ENCODE data around the gene SLC25A23. TPM values are rescaled to one million over a fixed set of nuclear protein-coding genes. Genes with fewer than 3 reads are reported as not detected.

SLC25A23 gene
- total RNA-seq, 2 experiments from 2014 or later, result 10.5 to 10.8 TPM

- H3K4me3 Mint-ChIP-seq, result no peak overlapping the region
- intact Hi-C loops (cut with DNase I, micrococcal nuclease), result loop anchor here in 1 of 2 experiments (10.0 kb wide), 1 partner anchor 108 kb away; the partner anchor contains the start of gene TUBB4A
- ChIA-PET CTCF (no interaction called here), POLR2A (no interaction called here)
- Histone ChIP-seq H3K36me3 (ENCODE audit: insufficient read depth, low read length) (peaks cover 5% of the 10 kb centered on the region), H3K9me3 (ENCODE audit: control insufficient read depth in 1 of 2, insufficient read depth in 1 of 2, low read length in 2 of 2) (no peaks in the 10 kb centered on the region), H3K4me3 (ENCODE audit: low read length) (no peak overlapping the region), H3K27ac (ENCODE audit: low read depth in 1 of 2, low read length in 2 of 2) (no peak overlapping the region), H3K27me3 (ENCODE audit: control insufficient read depth in 1 of 2, insufficient read depth in 2 of 2, low read length in 2 of 2) (no peaks in the 10 kb centered on the region), H3K4me1 (ENCODE audit: insufficient read depth, low read length) (peaks cover 24% of the 10 kb centered on the region)
- no peaks in the 10 kb centered on the region for H3K9me3 Mint-ChIP-seq
- ATAC-seq (ENCODE audit: poor library complexity) (no peak), DNase-seq (no peak)
- H3K4me1 Mint-ChIP-seq (ENCODE audit: low read depth), result peaks cover 24% of the 10 kb centered on the region
- no peak overlapping the region for H3K27ac Mint-ChIP-seq
- H3K27me3 Mint-ChIP-seq, result no peaks in the 10 kb centered on the region
- no peak for TF ChIP-seq CTCF (IDR thresholded peaks at IDR 0.05)
- H3K36me3 Mint-ChIP-seq (ENCODE audit: low read depth), result peaks cover 25% of the 10 kb centered on the region
These were observed 63.3 kb downstream of the SLC25A23 start for GRCh38 chr19:6396305-6396704.

GRCh38 chr19:6394831-6395230 is 64.8 kb downstream of the SLC25A23 start:
- H3K36me3 Mint-ChIP-seq (ENCODE audit: low read depth), result peaks cover 36% of the 10 kb centered on the region

GRCh38 chr19:6393983-6394412 is 65.6 kb downstream of the SLC25A23 start:
- Histone ChIP-seq H3K4me3 (ENCODE audit: low read length) (peak overlapping the region; percentile 78), H3K36me3 (ENCODE audit: insufficient read depth, low read length) (peaks cover 20% of the 10 kb centered on the region), H3K4me1 (ENCODE audit: insufficient read depth, low read length) (peaks cover 29% of the 10 kb centered on the region), H3K27me3 (ENCODE audit: control insufficient read depth in 1 of 2, insufficient read depth in 2 of 2, low read length in 2 of 2) (no peaks in the 10 kb centered on the region), H3K9me3 (ENCODE audit: control insufficient read depth in 1 of 2, insufficient read depth in 1 of 2, low read length in 2 of 2) (no peaks in the 10 kb centered on the region), H3K27ac (ENCODE audit: low read depth in 1 of 2, low read length in 2 of 2) (peak overlapping the region; percentile 89 to 98)
- TF ChIP-seq CTCF (IDR thresholded peaks at IDR 0.05), result no peak
- peak overlapping the region; percentile 97 for H3K4me3 Mint-ChIP-seq
- DNase-seq (peak in 8 of 14 experiments; percentile 61 to 89 (median 68)), ATAC-seq (ENCODE audit: poor library complexity) (no peak)
- peak overlapping the region; percentile 99 for H3K27ac Mint-ChIP-seq
- H3K27me3 Mint-ChIP-seq, result no peaks in the 10 kb centered on the region
- no peaks in the 10 kb centered on the region for H3K9me3 Mint-ChIP-seq
- ChIA-PET CTCF (no interaction called here), POLR2A (interaction anchor here (2.6 to 3.4 kb wide), 3 partner anchors 22 to 32 kb away, joined by 21 to 29 read pairs (median 27); partner anchors contain the start of genes ALKBH7, CLPP and KHSRP)
- peaks cover 42% of the 10 kb centered on the region for H3K36me3 Mint-ChIP-seq (ENCODE audit: low read depth)
- H3K4me1 Mint-ChIP-seq (ENCODE audit: low read depth), result peaks cover 29% of the 10 kb centered on the region
- intact Hi-C loops (cut with DNase I, micrococcal nuclease), result loop anchor here (1.0 to 10.0 kb wide), 9 partner anchors 21 to 195 kb away; partner anchors contain the start of genes ALKBH7 (in 1 of the 2), CLPP (in 1 of the 2), KHSRP (in 1 of the 2) and TUBB4A (in 1 of the 2)

More at GRCh38 chr19:6394831-6395230, 64.8 kb downstream of the SLC25A23 start:
- Histone ChIP-seq H3K4me3 (ENCODE audit: low read length) (no peak overlapping the region), H3K27me3 (ENCODE audit: control insufficient read depth in 1 of 2, insufficient read depth in 2 of 2, low read length in 2 of 2) (no peaks in the 10 kb centered on the region), H3K9me3 (ENCODE audit: control insufficient read depth in 1 of 2, insufficient read depth in 1 of 2, low read length in 2 of 2) (no peaks in the 10 kb centered on the region), H3K4me1 (ENCODE audit: insufficient read depth, low read length) (peaks cover 29% of the 10 kb centered on the region), H3K36me3 (ENCODE audit: insufficient read depth, low read length) (peaks cover 12% of the 10 kb centered on the region), H3K27ac (ENCODE audit: low read depth in 1 of 2, low read length in 2 of 2) (no peak overlapping the region)
- intact Hi-C loops (cut with DNase I, micrococcal nuclease), result loop anchor here in 1 of 2 experiments (10.0 kb wide), 1 partner anchor 110 kb away; the partner anchor contains the start of gene TUBB4A
- peak overlapping the region; percentile 99 for H3K27ac Mint-ChIP-seq
- H3K4me1 Mint-ChIP-seq (ENCODE audit: low read depth), result peaks cover 29% of the 10 kb centered on the region
- no peak for TF ChIP-seq CTCF (IDR thresholded peaks at IDR 0.05)
- H3K9me3 Mint-ChIP-seq, result no peaks in the 10 kb centered on the region
- DNase-seq (no peak), ATAC-seq (ENCODE audit: poor library complexity) (no peak)
- H3K4me3 Mint-ChIP-seq, result peak overlapping the region; percentile 97
- ChIA-PET POLR2A (no interaction called here), CTCF (no interaction called here)
- H3K27me3 Mint-ChIP-seq, result no peaks in the 10 kb centered on the region
